ENCODE data around the gene WBP2. TPM values are rescaled to one million over a fixed set of nuclear protein-coding genes. Genes with fewer than 3 reads are reported as not detected.

The WBP2 gene
- total and polyA plus RNA-seq, 12 donors = 130 to 210 (median 173) TPM

- TF ChIP-seq CTCF (IDR thresholded peaks at IDR 0.05) = no peak
- H3K27me3 ChIP-seq = no peaks in the 10 kb centered on the region
- WGBS, 2 donors = 87 to 88% methylated on average over 14 to 15 of the region's 15 CpGs
- H3K4me1 ChIP-seq = peaks cover 17 to 53% (median 39%) of the 10 kb centered on the region in 9 donors
- peaks cover 0 to 88% (median 2%) of the 10 kb centered on the region in 9 donors for H3K36me3 ChIP-seq
- DNase-seq = no peak
- intact Hi-C loops (cut with DNase I) = no loop called here
- H3K27ac ChIP-seq = no peak overlapping the region
- H3K4me3 ChIP-seq = no peak overlapping the region
- no peak for ATAC-seq
- H3K9me3 ChIP-seq = no peaks in the 10 kb centered on the region
These were observed 24.0 kb downstream of the WBP2 start for GRCh38 chr17:75831032-75831571.

GRCh38 chr17:75830164-75831031, 24.7 kb downstream of the WBP2 start:
- intact Hi-C loops (cut with DNase I) = no loop called here
- Histone ChIP-seq H3K4me1 (peaks cover 17 to 53% (median 39%) of the 10 kb centered on the region in 9 donors), H3K9me3 (no peaks in the 10 kb centered on the region), H3K36me3 (peaks cover 0 to 88% (median 1%) of the 10 kb centered on the region in 9 donors), H3K4me3 (no peak overlapping the region), H3K27ac (no peak overlapping the region), H3K27me3 (no peaks in the 10 kb centered on the region)
- TF ChIP-seq CTCF (IDR thresholded peaks at IDR 0.05) = peak in 8 of 9 donors; percentile 9 to 57 (median 42)
- ATAC-seq (no peak), DNase-seq (no peak)
- WGBS, 2 donors = 76 to 78% methylated on average over 27 of the region's 27 CpGs

- Histone ChIP-seq H3K27ac (no peak overlapping the region), H3K36me3 (peaks cover 0 to 88% (median 4%) of the 10 kb centered on the region in 9 donors), H3K27me3 (no peaks in the 10 kb centered on the region), H3K4me1 (peaks cover 17 to 53% (median 41%) of the 10 kb centered on the region in 9 donors), H3K9me3 (no peaks in the 10 kb centered on the region), H3K4me3 (no peak overlapping the region)
- ATAC-seq = no peak
- TF ChIP-seq CTCF (IDR thresholded peaks at IDR 0.05) = no peak
- no peak for DNase-seq
- intact Hi-C loops (cut with DNase I) = loop anchor here in 3 of 10 donors (5.0 to 10.0 kb wide), 4 partner anchors 37 to 62 kb away; partner anchors contain the start of gene GALK1 (in 1 of the 3)
- 87 to 90% methylated on average over 7 of the region's 7 CpGs for WGBS, 2 donors
These were observed 25.4 kb downstream of the WBP2 start for GRCh38 chr17:75829747-75830146.

GRCh38 chr17:75828741-75829140, 26.4 kb downstream of the WBP2 start:
- Histone ChIP-seq H3K27ac (peak overlapping the region in 6 of 10 donors; percentile 79 to 88 (median 84)), H3K4me3 (no peak overlapping the region), H3K9me3 (no peaks in the 10 kb centered on the region), H3K4me1 (peaks cover 17 to 53% (median 38%) of the 10 kb centered on the region in 9 donors), H3K36me3 (peaks cover 0 to 88% (median 13%) of the 10 kb centered on the region in 9 donors), H3K27me3 (no peaks in the 10 kb centered on the region)
- WGBS, 2 donors = 90 to 91% methylated on average over 19 of the region's 19 CpGs
- intact Hi-C loops (cut with DNase I) = loop anchor here in 3 of 10 donors (5.0 to 10.0 kb wide), 4 partner anchors 36 to 61 kb away; partner anchors contain the start of gene GALK1 (in 1 of the 3)
- DNase-seq (no peak), ATAC-seq (peak in 1 of 8 donors; percentile 2)
- no peak for TF ChIP-seq CTCF (IDR thresholded peaks at IDR 0.05)

Measured in heart right ventricle (tissue), 16 donors.